NCI-H2227 (cell line): ENCODE measurements around the gene DLGAP1.

Source experiments
- DNase-seq: peaks from one replicate; lab custom pipeline; 2025; ENCODE audit not compliant: unreplicated experiment; lab: John Stamatoyannopoulos, UW

Gene DLGAP1

GRCh38 chr18:3742541-3742940, 712.6 kb downstream of the DLGAP1 start:
- DNase-seq, result no peak

DNA sequence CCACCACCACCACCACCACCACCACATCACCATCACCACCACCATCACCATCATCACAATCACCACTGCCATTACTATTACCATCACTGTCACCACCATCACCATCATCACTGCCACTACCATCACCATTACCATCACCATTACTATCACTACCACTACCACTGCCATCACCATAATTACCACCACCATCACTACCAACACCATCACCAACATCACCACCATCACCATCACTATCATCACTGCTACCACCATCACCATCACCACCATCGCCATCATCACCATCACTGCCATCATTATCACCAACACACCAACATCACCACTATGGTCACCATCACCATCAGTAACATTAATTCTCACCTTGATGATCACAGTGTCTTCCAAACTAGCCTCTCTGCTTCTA, 713.8 kb downstream of the DLGAP1 start:
- no peak for DNase-seq

DNA sequence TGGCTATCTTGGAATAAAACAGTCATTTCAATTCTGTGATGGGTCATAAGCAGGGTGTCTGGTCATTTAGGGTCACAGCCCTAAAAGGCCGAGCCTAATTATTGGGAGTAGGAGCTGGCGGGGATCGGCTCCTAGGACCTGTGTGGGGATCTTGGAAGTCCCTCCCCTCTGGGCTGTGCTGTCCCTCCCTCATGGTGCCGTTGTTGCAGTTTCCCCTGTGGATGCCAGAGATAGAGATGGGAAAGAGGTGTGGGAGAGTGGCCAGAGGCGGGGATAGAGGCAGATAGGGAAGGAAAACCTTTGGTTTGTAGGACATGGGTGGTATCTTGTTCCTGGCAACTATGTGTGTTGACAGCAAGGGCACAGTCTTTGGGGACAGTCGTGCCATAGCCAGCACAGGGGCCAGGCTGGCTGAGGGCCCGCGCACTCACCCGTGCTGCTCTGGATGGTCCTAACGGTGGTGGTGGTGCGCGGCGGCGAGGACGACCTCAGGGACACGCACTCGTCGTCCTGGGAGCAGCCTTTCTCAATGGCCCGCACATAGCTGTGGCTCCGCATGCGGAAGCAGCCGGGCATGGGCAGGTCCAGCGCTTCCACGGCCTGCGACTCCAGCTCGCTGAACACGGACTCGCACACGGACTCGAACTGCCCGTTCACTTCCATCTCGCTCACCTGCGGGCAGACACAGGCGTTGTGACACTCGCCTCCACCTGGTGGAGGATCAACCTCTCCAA, 726.2 kb downstream of the DLGAP1 start:
- no peak for DNase-seq

GRCh38 chr18:3727274-3727673, 727.8 kb downstream of the DLGAP1 start:
- DNase-seq, result no peak

- no peak for DNase-seq
These were observed 728.7 kb downstream of the DLGAP1 start for GRCh38 chr18:3726238-3726951.

- no peak for DNase-seq
These were observed 730.0 kb downstream of the DLGAP1 start for GRCh38 chr18:3725115-3725514.

- no peak for DNase-seq
These were observed 731.6 kb downstream of the DLGAP1 start for GRCh38 chr18:3723554-3723953.

DNA sequence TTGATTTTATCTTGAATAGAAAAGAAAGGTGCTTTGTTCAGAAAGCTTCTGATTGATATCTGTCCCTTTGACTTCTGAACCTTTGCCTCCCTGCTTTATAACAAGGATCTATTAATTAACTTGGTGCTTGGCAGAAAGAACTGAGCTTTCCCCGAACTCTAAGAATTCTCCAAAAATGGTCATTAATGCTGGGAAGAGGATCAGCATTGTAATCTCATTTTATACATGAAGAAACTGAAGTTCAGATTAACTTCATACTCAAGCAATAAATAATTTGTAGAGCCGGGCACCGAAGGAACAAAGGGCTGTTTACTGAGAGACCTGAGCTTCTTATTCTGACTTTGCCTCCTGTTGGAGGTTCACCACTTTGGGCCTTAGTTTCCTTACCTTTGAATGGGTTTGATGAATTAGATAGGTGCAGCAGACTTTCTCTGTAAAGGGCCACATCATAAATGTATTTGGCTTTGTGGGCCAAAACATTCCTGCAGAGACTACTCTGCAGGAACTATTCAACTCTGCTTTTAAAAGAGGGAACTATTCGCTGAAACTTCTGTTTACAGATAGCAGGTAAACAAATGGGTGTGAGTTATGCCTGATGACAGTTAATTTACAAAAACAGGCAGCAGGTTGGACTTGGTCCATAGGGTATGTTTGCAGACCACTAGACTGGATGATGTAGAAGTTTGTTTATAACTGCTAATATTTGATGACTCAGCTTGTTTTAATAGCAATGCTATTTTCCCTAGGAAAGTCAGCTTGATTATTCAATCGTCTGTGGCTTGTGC, 732.3 kb downstream of the DLGAP1 start:
- DNase-seq, result no peak

GRCh38 chr18:3721771-3722648, 733.1 kb downstream of the DLGAP1 start:
- DNase-seq, result no peak

DNA sequence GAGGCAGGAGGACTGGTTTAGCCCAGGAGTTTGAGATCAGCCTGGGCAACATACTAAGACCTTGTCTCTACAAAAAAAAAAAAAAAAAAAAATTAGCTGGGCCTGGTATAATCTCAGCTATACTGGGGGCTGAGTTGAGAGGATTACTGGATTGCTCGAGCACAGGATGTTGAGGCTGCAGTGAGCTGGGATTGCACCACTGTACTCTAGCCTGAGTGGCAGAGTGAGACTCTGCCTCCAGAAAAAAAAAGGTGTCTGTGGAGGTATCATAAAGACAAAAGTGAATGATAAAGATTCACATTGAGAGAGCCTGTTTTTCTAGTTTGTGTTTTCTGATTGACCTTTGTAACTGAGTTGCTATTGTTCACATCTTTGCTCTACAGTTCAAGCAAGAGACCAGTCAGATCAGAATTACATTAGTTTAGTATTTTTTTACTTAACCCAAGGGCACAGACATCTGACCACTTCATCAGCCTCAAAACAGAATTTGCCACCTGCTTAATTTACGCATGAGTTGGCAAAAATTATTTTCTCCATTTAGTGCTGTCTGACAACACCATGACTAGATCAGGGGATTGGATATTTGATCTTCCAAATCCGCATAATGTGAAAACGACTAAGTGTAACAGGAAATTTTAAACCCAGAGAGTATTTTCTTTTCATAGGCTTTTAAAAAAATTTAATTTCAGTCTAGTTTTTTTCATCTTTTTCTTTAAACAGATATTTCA, 734.1 kb downstream of the DLGAP1 start:
- no peak for DNase-seq

GRCh38 chr18:3720159-3720558, 734.9 kb downstream of the DLGAP1 start:
- DNase-seq, result no peak

GRCh38 chr18:3717376-3718025, 737.6 kb downstream of the DLGAP1 start:
- no peak for DNase-seq

- no peak for DNase-seq
These were observed 738.9 kb downstream of the DLGAP1 start for GRCh38 chr18:3716116-3716660.

- no peak for DNase-seq
These were observed 739.7 kb downstream of the DLGAP1 start for GRCh38 chr18:3715231-3716080.

GRCh38 chr18:3713708-3714107, 741.4 kb downstream of the DLGAP1 start:
- no peak for DNase-seq

GRCh38 chr18:3713166-3713565, 741.9 kb downstream of the DLGAP1 start:
- no peak for DNase-seq

DNA sequence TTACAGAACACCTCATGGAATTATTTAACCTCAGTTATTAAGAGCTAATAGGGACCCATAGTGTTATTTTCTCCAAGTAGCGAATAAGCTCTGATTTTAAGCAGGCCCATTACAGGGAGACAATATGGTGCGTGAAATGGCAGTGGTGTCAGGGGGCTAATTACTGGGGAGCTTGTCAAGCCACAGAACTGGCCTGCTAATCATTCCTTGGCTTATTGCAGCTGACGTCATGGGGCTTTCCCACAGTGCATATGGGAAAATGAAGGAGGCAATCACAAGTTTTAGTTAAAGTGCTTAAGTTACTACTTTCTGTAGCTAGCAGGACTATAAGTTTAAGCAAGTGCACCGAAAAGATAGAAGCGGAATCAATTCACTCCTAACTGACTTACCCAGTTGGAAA, 742.6 kb downstream of the DLGAP1 start:
- no peak for DNase-seq

DNA sequence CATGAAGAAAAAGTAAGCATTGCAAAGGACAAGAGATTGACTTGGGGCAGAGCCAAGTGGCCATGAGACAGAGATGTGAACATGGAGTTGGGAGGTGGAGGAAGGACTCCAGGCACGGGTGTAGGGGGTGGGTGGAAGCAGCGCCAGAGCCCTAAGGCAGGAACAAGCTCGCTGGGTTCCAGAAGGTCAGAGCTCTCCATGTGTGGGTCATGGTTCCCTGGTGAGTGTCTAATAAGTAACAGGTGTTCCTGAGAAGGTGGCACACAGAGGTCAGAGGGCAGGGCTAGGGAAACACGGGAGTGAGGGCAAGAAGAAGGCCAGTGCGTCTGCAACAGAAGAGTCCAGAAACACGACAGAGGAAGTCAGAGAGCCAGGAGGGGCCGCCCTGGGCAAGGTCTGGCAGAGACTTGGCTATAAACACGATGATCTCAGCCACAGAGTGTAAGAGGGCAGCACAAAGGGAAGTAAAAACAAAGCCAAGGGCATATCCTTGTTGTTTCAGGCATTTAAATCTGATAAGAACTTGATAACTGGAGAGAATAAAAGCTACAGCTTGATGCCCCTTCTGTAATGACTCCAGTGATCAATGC, 744.3 kb downstream of the DLGAP1 start:
- no peak for DNase-seq
